ENCODE measurements around the gene PCGF3.
"Not testable (repeated sequence)": the region's sequence is repeated elsewhere in the genome, so short reads cannot be mapped to it uniquely, and the experiment has no call there.

Gene PCGF3

GRCh38 chr4:705278-706082 is at the start of gene PCGF3:
Gene PCGF3, plus strand, starts transcription at chr4:705832. Its CDS starts 27,849 bp downstream, at chr4:733681.
- peak; percentile 98 for DNase-seq

GRCh38 chr4:656436-657337 is 48.9 kb upstream of the PCGF3 start:
- DNase-seq, result no peak

- DNase-seq, result no peak
Measured at GRCh38 chr4:657338-657833, 48.2 kb upstream of the PCGF3 start.

- DNase-seq, result no peak
Measured at GRCh38 chr4:657834-658667, 47.6 kb upstream of the PCGF3 start.

- no peak for DNase-seq
Measured at GRCh38 chr4:658681-659667, 46.7 kb upstream of the PCGF3 start.

GRCh38 chr4:659851-660250 is 45.8 kb upstream of the PCGF3 start:
- DNase-seq, result no peak

GRCh38 chr4:660401-660800 is 45.2 kb upstream of the PCGF3 start:
- DNase-seq, result no peak

GRCh38 chr4:661231-661630 is 44.4 kb upstream of the PCGF3 start:
- DNase-seq, result no peak

- no peak for DNase-seq
Measured at GRCh38 chr4:661881-662761, 43.5 kb upstream of the PCGF3 start.

- DNase-seq, result no peak
Measured at GRCh38 chr4:663046-663437, 42.6 kb upstream of the PCGF3 start.

- no peak for DNase-seq
Measured at GRCh38 chr4:663438-664428, 41.9 kb upstream of the PCGF3 start.

- no peak for DNase-seq
Measured at GRCh38 chr4:664713-665231, 40.9 kb upstream of the PCGF3 start.

GRCh38 chr4:665381-665750 is 40.3 kb upstream of the PCGF3 start:
- DNase-seq, result no peak

GRCh38 chr4:665751-666435 is 39.7 kb upstream of the PCGF3 start:
- no peak for DNase-seq

- DNase-seq, result no peak
Measured at GRCh38 chr4:666436-666810, 39.2 kb upstream of the PCGF3 start.

- no peak for DNase-seq
Measured at GRCh38 chr4:666822-667544, 38.6 kb upstream of the PCGF3 start.

- DNase-seq, result no peak
Measured at GRCh38 chr4:667545-667925, 38.1 kb upstream of the PCGF3 start.

- not testable (repeated sequence) for DNase-seq
Measured at GRCh38 chr4:668219-668618, 37.4 kb upstream of the PCGF3 start.

Measured in T1000 (cell line).